GM18526 (cell line): ENCODE measurements around the gene PIK3R4.

Experiments used
- POLR2A ChIP-seq: IDR thresholded peaks from 3 replicates; pipeline ENCODE4 v1.6.1; 2011; ENCODE audit not compliant: insufficient read length; ENCODE audit errors: extremely low read depth

PIK3R4 gene

DNA sequence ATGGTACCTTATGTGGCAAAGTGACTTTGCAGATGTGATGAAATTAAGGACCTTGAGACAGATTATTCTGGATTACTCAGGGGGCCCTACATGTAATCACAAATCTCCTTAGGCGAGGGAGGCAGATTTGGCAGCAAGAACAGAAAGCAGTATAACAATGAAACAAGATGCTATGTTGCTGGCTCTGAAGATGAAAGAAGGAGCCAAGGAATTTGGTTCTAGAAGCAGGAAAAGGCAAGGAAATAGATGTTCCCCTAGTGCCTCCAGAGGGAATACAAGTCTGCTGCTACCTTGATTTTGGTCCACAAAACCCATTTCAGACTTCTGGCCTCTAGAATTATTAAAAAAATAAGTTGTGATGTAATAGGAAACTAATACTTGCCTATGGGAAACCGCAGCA is 64.5 kb downstream of the PIK3R4 start:
- TF ChIP-seq POLR2A = no peak

DNA sequence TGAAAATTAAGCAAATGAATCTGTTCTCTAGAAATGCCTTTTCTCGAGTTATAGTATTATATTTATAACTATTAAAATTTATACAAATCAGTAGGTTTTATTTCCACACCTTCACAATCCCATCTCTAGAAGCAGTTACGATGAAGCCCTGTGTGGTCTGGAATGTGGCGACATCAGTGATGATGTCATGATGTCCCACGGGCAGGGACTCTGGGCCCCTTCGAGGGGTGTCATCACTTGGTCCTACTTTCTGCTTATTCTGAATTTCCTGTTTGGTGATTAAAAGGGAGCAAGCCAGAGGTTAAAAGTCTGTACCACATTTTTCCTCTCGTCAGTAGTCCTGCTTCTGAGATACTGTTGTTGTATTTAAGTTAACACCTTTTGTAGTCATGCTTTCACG is 67.4 kb downstream of the PIK3R4 start:
- TF ChIP-seq POLR2A = no peak

DNA sequence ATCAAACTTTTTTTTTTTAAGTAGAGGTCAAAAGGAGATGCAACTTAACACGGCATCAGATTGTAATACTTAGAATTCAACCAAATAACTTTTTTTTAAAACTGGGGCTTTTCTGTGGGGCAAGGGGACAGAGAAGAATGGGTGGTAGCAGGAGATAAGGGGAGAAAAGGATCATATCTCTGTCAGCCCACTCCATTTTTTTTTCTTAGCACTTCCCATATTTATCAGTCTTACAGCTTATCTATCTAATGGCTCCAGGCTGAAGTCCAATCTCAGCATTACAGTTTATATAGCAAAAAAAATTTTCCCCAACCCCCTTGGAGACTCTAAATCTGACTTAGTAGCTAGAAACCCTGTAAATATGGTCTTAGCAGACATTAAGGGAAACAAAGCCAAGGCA is 69.3 kb downstream of the PIK3R4 start:
- TF ChIP-seq POLR2A = no peak

DNA sequence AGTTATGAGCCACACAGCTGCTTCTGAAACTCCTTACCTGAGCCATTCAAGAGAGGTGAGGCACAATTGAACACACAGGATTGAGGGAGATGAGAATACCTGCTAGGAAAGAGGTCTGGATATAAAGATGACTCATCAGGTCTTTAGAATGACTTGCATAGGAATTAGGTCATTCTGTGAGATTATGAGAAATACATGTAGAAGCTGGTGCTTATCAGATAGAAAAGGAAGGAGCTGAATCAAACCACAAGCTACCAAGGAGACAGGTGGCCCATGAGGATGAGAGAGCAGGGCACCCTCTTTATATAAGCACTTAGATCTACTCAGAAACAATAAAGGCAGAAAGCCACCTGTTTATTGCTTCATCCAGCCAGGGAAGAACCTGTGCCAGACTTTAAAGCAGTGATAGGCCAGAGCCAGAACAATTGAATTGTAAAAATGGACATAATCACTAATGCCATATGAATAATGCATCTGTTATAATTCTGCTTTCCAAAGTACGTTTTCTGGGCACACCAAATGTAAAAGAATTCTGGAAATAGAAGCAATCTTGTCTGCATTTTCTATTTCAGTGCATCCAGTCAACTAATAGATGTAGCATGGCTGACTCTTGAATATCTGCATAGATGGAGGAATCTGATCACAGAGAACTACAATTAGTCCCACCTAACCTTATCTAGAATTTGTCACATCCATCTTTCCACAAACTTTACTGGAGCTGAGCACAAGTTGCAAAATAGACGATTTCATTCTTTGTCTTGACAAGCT is 74.9 kb downstream of the PIK3R4 start:
- no peak for TF ChIP-seq POLR2A

DNA sequence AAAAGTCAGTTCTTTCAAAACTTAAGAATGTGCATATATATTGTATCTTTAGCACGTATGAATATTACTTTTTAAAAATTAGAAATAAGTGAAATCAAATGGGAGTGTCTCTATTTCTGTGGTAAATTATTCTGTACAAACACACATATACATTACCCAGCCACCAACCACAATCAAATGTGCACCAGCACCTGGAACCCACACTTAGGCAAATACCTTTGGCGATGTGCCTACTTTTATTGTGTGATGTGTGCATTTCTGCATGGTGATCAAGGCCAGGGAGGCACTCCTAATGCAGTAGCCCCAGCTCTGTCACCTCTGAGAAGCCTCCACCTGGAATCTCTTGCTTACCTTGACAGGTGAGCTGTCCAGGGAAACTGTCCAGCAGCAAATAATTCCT is 76.9 kb downstream of the PIK3R4 start:
- no peak for TF ChIP-seq POLR2A

DNA sequence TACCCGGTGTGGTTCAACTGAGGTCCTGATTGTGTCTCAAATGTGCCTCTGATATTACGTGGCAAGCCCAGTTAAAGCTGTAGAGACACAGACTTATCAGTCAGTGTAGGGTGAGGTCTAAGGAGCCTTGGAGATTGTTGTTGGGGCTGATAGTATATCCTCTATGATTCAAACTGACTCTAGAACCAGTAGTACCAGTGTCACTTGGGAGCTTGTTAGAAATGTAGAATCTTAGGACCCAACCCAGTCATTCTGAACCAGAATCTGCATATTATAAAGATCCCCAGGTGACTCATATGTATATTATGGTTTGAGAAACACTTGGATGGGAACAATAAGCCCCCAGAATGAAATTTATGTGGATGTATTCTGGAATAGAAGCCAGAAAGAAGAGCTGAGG is 83.5 kb downstream of the PIK3R4 start:
- TF ChIP-seq POLR2A = no peak

DNA sequence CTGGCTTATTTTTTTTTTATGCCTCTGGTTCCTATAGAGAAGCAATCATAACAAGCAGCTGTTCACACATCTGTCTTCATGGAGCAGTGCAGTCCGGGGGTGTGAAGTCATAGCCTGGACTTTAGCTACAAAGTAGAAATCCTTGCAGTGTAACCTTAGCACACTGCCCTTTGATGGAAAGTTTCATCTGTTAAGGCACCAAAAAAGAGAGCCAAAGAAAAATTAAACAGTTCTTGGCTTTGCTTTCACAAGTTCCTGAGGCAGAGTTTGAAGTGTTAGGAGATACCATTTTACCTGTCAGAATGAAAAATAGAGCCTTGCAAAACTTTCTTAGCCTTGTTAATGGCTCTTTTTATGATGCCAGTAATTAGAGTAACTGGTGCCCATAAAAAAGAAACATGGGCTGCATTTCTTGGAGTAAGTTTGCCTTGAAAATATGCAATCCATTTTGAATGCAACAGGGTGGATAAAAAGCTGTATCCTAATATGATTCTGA is 84.1 kb downstream of the PIK3R4 start:
- TF ChIP-seq POLR2A = no peak

DNA sequence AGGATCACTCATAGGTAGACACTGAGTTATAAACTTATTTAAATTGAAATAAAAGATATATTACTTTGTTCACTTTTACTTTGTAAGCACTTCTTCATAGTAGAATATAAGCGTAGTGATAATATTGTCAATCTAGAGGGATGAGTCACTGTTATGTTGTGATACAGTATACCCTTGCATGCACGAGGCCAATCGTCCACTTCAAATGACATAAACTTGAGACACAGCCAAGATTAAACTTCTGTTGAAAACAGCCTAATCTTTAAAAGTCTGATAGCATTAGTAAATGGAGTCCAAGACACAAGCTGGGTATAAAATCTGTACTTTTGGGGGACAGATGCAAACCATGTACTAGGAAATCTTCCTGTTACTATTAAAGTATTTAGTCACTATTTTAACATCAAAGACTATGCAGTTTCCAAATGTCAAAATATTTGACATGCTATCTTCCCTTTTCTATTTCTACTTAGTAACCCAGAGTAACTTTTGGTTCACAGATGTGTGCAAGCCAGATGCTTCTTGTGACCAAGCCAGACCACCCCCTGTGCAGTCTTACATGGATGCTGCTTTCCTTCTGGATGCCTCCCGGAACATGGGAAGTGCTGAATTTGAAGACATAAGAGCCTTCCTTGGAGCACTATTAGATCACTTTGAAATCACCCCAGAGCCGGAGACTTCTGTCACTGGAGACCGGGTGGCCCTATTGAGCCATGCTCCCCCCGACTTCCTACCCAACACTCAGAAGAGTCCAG is 85.3 kb downstream of the PIK3R4 start:
- TF ChIP-seq POLR2A = no peak

DNA sequence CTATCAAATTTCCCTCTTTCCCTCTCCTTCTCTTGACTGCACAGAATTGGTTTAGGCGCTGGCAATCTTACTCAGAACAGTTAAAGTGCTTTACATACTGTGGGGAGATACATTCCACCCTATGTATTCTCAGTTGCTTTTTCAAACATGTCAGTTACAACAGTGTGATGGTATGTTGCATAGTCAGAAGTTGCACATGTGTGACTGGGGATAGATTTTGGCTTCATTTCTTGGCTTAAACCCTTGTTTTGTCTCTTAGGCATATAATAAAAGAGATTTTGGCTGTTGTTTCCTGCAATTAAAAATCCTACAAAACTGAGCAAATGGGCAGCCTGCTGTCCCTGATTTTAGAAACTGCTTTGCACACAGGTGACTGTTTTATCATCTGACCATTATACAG is 86.7 kb downstream of the PIK3R4 start:
- TF ChIP-seq POLR2A = no peak

DNA sequence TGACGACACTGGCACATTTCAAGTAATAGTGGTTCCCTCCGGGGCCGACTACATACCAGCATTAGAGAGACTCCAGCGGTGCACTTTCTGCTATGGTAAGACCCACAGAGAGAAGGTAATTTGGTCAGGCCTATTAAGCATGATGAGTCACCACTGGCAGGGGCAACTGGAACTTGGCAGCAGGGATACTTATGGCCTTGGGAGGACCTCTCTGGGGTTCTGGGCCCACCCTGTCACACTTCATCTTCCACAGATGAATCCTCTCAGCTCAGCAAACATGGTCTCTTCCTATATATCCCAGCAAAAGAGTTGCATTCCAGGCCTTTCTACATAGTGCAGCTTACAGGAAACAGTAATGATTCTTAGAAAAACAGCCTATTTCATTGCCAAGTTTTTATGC is 88.0 kb downstream of the PIK3R4 start:
- no peak for TF ChIP-seq POLR2A

DNA sequence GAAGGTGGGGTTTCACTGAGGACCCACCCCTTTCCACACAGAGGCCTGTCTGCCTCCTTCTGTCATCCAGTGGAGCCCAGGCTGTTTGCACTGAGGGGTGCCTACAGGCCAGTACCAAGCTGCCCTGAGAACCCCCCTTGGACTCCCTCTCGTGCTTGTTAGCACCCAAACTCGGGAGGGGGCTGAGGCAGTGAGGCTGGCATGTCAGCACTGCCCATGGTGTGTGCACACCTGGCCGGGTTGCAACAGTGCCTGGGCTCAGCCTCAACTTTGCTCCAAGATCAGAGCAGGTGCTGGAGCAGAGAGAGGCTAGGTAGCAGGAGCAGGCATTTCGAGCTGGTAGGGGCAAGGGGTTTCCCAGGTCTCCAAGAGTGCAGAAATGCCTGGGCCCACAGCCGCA is 90.0 kb downstream of the PIK3R4 start:
- TF ChIP-seq POLR2A = no peak

DNA sequence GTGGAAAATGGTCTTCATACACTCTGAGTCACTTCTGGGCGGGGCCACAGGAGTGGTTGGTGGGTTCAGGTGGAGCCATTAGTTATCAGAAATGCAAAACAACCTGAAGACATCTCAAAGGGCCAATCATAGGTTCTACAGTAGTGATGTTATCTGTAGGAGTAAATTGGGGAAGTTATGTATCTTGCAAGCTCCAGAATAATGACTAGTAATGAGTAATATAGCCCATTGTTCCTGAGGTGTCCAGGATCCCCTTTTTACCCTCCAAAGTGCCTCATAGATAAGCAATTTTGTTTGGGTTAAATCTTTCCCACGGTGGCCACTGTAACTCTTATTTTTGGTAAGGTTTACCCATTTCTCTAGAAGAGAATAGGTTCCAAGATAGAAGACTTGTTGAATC is 91.7 kb downstream of the PIK3R4 start:
- no peak for TF ChIP-seq POLR2A

DNA sequence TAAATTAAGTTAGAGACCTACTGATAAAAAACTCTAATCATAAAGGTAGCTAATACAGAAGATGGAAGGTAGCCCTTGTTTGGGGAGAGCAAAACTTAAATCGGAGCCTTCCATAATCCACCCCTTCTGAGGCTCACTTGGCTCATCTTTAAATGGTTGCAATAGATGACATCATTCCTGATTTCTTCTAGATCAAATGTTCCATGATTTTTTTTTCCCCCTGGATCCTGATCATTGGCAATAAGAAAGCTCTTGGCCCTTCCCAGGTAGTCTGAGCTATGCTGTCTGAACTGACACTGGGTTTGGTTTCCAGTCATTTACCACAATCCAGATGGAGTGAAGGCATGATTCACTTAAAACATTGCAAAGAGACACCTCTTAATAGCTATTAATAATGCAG is 92.5 kb downstream of the PIK3R4 start:
- no peak for TF ChIP-seq POLR2A

DNA sequence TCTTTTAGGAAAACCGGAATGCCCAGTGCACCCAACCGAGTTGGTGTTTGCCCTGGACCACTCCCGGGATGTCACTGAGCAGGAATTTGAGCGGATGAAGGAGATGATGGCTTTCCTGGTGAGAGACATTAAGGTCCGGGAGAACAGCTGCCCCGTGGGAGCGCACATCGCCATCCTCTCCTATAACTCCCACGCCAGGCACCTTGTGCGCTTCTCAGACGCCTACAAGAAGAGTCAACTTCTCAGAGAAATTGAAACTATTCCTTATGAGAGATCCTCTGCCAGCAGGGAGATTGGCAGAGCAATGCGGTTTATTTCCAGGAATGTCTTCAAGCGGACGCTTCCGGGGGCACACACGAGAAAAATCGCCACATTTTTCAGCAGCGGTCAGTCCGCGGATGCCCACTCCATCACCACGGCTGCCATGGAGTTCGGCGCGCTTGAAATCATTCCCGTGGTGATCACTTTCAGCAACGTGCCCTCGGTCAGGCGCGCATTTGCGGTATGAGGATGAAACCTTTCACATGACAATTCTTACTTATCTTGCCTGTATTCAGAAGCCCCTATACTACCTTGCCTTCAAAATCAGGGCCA is 97.5 kb downstream of the PIK3R4 start:
- TF ChIP-seq POLR2A = no peak

DNA sequence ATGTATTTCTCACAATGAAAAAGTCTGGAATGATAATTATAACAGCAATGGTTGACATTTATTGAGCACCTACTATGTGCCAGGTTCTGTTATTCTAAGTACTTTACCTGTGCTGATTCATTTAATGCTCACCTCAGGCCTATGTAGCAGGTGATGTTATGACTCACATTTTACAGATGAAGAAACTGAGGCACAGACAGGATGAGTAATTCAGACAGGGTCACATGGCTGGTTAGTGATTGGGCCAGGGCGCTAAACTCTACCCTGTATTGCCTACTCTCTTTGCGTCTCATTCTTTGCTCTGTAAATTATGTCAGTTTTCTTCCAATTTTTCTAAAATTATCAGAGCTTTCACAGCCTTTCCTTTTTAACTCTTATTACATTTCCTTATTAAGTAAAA is 98.3 kb downstream of the PIK3R4 start:
- TF ChIP-seq POLR2A = no peak

DNA sequence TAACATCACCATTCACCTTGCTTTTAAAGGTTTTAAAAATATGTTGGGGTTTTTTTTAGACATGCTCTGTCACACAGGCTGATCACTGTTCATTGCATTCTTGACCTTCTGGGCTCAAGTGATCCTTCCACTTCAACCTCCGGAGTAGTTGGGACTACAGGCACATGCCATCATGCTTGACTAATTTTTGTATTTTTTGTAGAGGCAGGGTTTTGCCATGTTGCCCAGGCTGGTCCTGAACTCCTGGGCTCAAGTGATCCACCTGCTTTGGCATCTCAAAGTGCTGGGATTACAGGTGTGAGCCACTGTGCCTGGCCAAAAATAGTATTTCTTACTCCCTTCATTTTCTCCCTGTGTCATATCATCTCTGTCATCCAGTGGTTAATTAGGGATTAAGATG is 101.4 kb downstream of the PIK3R4 start:
- TF ChIP-seq POLR2A = no peak
